Measurements from ENCODE around the gene COL4A1.

Gene COL4A1

DNA sequence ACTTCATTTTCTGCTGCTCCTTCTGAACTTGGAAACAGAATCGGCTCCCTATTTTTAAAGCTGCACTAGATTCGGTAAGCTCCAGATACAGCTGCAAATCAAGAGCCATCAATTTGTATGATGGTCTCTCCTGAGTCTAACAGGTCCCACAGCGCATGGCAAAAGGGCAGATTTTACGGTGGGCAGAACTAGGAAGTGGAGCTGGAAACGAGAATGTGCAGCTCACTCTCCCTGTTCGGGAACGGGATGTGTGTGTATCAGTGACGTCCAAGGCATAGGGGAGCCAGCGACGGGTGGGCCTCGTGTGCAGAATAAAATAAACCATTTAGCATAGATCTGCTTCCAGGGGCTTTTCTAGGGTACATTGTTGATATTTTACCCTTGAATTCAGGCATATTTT lies 74.2 kb downstream of the COL4A1 start:
- no peaks in the 10 kb centered on the region for H3K4me1 Mint-ChIP-seq
- H3K4me3 Mint-ChIP-seq = no peak overlapping the region
- DNase-seq (ENCODE audit: low spot score in 2 of 2) (no peak), ATAC-seq (replicated peaks; ENCODE audit: extremely low read depth, poor library complexity, severe bottlenecking) (no peak)
- no peaks in the 10 kb centered on the region for H3K36me3 Mint-ChIP-seq (ENCODE audit: insufficient read depth)
- H3K27me3 Mint-ChIP-seq = peaks cover 30% of the 10 kb centered on the region
- H3K27ac Mint-ChIP-seq (ENCODE audit: low read depth) = no peak overlapping the region
- H3K9me3 Mint-ChIP-seq = no peaks in the 10 kb centered on the region

DNA sequence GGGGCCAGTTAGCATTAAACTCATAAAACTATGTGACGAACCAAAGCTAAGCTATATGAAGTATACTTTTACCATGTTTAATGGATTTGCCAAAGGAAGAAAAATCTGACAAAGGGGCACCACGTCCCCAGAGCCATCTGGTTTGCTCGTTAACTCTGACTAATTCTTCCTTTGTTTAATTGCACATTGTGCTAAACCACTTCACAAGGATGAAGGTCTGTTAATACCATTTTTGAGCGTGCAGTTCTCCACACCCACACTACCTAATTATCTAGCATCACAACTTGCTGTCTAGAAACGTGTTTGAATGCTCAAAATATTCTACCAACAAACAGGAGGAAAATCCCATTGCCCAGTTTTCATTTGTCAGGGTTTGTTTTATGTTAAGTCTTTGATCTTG lies 74.8 kb downstream of the COL4A1 start:
- Mint-ChIP-seq H3K27me3 (peaks cover 28% of the 10 kb centered on the region), H3K4me1 (no peaks in the 10 kb centered on the region), H3K36me3 (ENCODE audit: insufficient read depth) (no peaks in the 10 kb centered on the region), H3K9me3 (no peaks in the 10 kb centered on the region), H3K27ac (ENCODE audit: low read depth) (no peak overlapping the region), H3K4me3 (no peak overlapping the region)
- no peak for ATAC-seq (replicated peaks; ENCODE audit: extremely low read depth, poor library complexity, severe bottlenecking)
- no peak for DNase-seq (ENCODE audit: low spot score in 2 of 2)

GRCh38 chr13:110231348-110232047 lies 75.5 kb downstream of the COL4A1 start:
- Mint-ChIP-seq H3K9me3 (no peaks in the 10 kb centered on the region), H3K4me1 (no peaks in the 10 kb centered on the region), H3K27ac (ENCODE audit: low read depth) (no peak overlapping the region), H3K27me3 (peaks cover 24% of the 10 kb centered on the region), H3K36me3 (ENCODE audit: insufficient read depth) (no peaks in the 10 kb centered on the region), H3K4me3 (no peak overlapping the region)
- ATAC-seq (replicated peaks; ENCODE audit: extremely low read depth, poor library complexity, severe bottlenecking) (no peak), DNase-seq (ENCODE audit: low spot score in 2 of 2) (no peak)

DNA sequence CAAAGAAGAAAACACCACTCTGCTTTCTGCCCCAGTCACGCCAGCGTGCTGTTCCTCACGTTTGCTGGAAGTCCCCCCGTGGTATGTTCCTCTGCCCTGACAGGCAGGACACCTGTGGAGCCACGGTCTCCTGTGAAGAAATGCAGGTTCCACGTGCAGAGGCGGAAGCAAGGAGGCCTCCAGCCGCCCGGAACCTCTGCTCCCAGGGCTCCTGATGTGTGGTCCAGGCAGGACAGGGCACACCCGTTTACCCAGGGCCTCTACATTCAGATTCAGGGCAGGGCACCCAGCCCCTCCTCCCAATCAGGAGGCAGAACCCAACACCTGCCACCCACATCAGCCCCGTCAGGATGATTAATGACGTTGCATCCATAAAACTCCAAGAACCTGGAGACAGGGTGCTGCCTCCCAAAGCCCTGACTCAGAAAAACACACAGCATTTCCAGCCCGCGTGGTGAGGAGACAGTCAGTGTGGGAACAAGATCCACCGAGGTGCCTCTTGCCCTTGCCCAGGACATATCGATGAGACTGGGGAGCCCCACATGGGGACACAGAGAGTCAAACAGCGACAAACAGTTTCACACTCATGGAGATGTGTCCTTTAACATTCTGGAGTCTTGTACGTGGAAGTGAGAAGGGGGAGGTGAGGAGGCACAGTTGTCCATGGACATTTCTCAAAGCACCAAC lies 76.2 kb downstream of the COL4A1 start:
- ATAC-seq (replicated peaks; ENCODE audit: extremely low read depth, poor library complexity, severe bottlenecking) (no peak), DNase-seq (ENCODE audit: low spot score in 2 of 2) (no peak)
- no peaks in the 10 kb centered on the region for H3K9me3 Mint-ChIP-seq
- H3K4me3 Mint-ChIP-seq = no peak overlapping the region
- no peak overlapping the region for H3K27ac Mint-ChIP-seq (ENCODE audit: low read depth)
- H3K36me3 Mint-ChIP-seq (ENCODE audit: insufficient read depth) = no peaks in the 10 kb centered on the region
- H3K4me1 Mint-ChIP-seq = no peaks in the 10 kb centered on the region
- H3K27me3 Mint-ChIP-seq = peaks cover 18% of the 10 kb centered on the region

DNA sequence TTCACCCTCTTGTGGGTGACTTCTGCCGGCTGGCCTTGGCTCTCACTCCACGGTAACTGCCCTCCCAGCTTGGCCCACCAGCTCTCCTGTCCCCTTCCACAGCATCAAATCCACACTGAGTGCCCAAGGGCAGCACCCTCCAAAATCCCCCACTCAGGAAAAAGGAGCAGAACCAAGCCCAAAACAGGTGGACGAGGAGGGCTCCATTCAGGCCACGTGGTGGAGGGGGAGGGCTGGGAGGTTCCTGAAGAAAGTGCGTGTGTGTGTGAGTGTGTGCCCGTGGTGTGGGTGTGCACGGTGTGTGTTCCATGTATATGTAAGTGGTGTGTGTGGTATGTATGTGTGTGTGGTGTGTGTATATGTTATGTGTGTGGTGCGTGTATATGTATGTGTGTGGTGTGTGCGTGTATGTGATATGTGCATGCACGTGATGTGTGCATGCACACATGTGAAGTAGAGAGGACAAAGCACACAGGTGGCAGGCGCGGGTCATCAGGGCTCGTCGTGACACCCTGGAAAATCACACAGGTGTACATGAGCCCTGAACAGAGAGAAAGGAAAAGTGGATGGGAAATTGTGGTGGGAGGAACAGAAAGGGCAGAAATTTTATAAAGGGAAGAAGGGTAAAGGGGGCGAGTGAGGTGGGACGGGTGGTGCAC lies 76.9 kb downstream of the COL4A1 start:
- H3K4me3 Mint-ChIP-seq = no peak overlapping the region
- H3K36me3 Mint-ChIP-seq (ENCODE audit: insufficient read depth) = no peaks in the 10 kb centered on the region
- DNase-seq (ENCODE audit: low spot score in 2 of 2) (no peak), ATAC-seq (replicated peaks; ENCODE audit: extremely low read depth, poor library complexity, severe bottlenecking) (no peak)
- H3K27me3 Mint-ChIP-seq = peaks cover 18% of the 10 kb centered on the region
- H3K9me3 Mint-ChIP-seq = no peaks in the 10 kb centered on the region
- no peaks in the 10 kb centered on the region for H3K4me1 Mint-ChIP-seq
- no peak overlapping the region for H3K27ac Mint-ChIP-seq (ENCODE audit: low read depth)

DNA sequence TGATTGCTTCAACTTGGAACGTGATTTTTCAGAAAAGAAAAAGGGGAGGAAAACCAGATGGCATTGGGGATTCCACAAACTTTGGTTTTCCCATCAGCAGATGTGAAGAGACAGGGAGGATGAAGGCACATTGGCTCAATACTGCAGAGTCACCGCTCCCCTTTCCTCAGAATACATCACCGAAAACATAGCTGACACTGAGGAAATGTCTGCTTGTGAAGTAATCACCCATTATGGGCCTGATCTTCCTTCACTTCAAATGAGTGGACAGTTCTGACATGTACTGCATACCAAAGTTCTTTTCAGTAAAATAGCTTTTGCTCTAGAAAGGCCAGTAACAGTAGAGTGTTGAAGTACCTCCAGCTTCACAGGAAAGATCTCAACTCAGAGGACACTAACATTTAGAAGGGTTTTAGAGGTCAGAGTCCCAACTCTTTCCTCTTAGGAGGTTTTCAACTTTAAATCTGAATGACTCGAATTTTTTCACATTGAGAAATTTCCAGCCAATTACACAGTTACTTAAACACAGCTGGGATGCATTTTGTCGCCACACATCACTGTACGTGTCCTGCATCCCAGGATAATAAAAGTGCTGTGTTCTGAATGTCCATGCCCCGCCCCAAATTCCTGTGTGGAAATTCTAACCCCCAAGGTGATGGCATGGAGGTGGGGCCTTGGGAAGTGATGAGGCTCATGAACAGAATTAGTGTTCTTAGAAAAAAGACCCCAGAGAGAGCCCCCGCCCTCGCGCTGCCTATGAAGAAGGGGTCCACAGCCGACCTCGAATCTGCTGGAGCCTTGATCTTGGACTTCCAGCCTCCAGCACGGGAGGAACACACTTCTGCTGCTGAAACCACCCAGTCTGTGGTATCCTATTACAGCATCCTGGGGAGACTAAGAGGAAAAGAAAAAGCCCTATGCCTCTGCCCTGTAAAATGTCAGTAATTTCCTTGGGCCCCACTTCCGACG lies 77.7 kb downstream of the COL4A1 start:
- no peak for DNase-seq (ENCODE audit: low spot score in 2 of 2)
- Mint-ChIP-seq H3K4me1 (no peaks in the 10 kb centered on the region), H3K27ac (ENCODE audit: low read depth) (no peak overlapping the region), H3K27me3 (peaks cover 18% of the 10 kb centered on the region), H3K4me3 (no peak overlapping the region), H3K9me3 (no peaks in the 10 kb centered on the region), H3K36me3 (ENCODE audit: insufficient read depth) (no peaks in the 10 kb centered on the region)
- no peak for ATAC-seq (replicated peaks; ENCODE audit: extremely low read depth, poor library complexity, severe bottlenecking)

DNA sequence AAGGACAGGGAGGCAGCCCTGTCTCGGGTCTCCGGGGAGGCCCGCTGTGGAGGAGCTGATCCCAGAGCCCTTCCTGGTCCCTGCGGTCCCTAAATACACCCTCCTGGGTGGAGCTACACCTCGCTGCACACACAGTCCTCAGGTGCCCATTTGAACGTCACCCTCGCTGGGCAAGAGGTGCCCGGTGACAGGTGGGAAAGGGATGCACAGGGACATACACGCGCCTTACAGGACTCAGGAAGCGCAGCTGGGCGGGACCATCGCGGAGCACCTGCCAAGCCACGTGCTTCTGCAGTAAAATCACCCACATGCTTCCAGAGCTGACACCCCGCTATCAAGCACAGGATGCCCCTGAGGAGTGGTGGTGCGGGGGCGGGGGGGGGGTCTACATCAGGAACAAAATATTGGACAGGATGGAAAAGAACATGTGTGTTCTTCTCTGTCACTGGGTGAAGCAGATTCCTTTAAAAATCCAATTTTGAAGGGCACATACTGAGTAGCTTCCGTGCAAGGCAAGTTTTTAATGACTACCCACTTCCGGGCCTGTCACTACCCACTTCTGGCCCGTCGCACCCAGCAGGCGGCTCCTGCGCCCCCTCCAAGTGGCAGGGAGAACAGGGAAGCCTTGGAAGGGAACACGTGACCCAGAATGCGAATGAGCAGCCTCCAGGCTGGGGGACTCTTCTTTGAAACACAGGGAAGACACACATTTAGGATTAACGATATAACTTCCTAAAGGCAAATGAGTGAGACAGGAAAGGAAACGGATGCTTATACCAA lies 78.9 kb downstream of the COL4A1 start:
- Mint-ChIP-seq H3K36me3 (ENCODE audit: insufficient read depth) (no peaks in the 10 kb centered on the region), H3K4me3 (no peak overlapping the region), H3K9me3 (no peaks in the 10 kb centered on the region), H3K27me3 (peaks cover 8% of the 10 kb centered on the region), H3K4me1 (no peaks in the 10 kb centered on the region), H3K27ac (ENCODE audit: low read depth) (no peak overlapping the region)
- ATAC-seq (replicated peaks; ENCODE audit: extremely low read depth, poor library complexity, severe bottlenecking) (no peak), DNase-seq (ENCODE audit: low spot score in 2 of 2) (no peak)

- Mint-ChIP-seq H3K9me3 (no peaks in the 10 kb centered on the region), H3K4me3 (no peak overlapping the region), H3K27ac (ENCODE audit: low read depth) (no peak overlapping the region), H3K36me3 (ENCODE audit: insufficient read depth) (no peaks in the 10 kb centered on the region), H3K27me3 (peaks cover 2% of the 10 kb centered on the region), H3K4me1 (no peaks in the 10 kb centered on the region)
- DNase-seq (ENCODE audit: low spot score in 2 of 2) (no peak), ATAC-seq (replicated peaks; ENCODE audit: extremely low read depth, poor library complexity, severe bottlenecking) (no peak)
Measured at GRCh38 chr13:110227416-110227815, 79.5 kb downstream of the COL4A1 start.

GRCh38 chr13:110225609-110226574 lies 81.1 kb downstream of the COL4A1 start:
- no peak overlapping the region for H3K4me3 Mint-ChIP-seq
- ATAC-seq (replicated peaks; ENCODE audit: extremely low read depth, poor library complexity, severe bottlenecking) = no peak
- peaks cover 2% of the 10 kb centered on the region for H3K36me3 Mint-ChIP-seq (ENCODE audit: insufficient read depth)
- no peaks in the 10 kb centered on the region for H3K4me1 Mint-ChIP-seq
- no peaks in the 10 kb centered on the region for H3K9me3 Mint-ChIP-seq
- no peak overlapping the region for H3K27ac Mint-ChIP-seq (ENCODE audit: low read depth)
- H3K27me3 Mint-ChIP-seq = no peaks in the 10 kb centered on the region
- DNase-seq (ENCODE audit: low spot score in 2 of 2) = no peak

DNA sequence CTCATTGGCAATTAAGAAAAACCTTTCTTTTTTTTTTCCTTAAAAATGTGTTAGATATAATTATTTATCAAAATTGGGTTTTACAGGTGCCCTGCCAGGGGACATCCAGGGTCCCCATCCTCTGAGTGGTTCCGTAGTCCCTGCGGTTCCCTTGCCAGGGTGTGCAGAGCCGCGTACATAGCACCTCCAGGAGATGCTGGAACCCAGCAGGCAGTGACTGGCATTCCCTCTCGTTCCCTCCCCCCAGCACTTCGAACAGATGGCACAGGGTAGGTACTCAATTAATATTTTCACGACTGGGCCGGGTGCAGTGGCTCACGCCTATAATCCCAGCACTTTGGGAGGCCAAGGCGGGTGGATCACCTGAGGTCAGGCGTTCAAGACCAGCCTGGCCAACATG lies 82.0 kb downstream of the COL4A1 start:
- Mint-ChIP-seq H3K27me3 (no peaks in the 10 kb centered on the region), H3K9me3 (no peaks in the 10 kb centered on the region), H3K4me1 (no peaks in the 10 kb centered on the region), H3K27ac (ENCODE audit: low read depth) (no peak overlapping the region), H3K36me3 (ENCODE audit: insufficient read depth) (peaks cover 2% of the 10 kb centered on the region), H3K4me3 (no peak overlapping the region)
- no peak for ATAC-seq (replicated peaks; ENCODE audit: extremely low read depth, poor library complexity, severe bottlenecking)
- DNase-seq (ENCODE audit: low spot score in 2 of 2) = no peak

DNA sequence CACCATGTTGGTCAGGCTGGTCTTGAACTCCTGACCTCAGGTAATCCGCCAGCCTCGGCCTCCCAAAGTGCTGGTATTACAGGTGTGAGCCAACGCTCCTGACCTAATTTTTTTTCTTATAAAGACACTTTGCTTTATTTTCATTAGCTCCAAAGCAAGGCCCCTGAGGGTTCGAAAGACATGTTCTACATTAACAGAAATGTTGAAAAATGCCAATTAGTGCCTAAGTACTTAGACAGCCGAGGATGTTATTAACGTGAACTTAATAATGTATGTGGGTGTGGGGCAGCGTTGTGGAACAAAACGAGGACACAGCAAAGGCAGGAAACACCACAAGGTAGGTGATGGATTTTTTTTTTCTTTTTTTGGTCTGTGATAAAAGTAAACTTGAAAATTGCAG lies 82.4 kb downstream of the COL4A1 start:
- no peak for DNase-seq (ENCODE audit: low spot score in 2 of 2)
- Mint-ChIP-seq H3K36me3 (ENCODE audit: insufficient read depth) (peaks cover 2% of the 10 kb centered on the region), H3K4me1 (no peaks in the 10 kb centered on the region), H3K4me3 (no peak overlapping the region), H3K9me3 (no peaks in the 10 kb centered on the region), H3K27me3 (no peaks in the 10 kb centered on the region), H3K27ac (ENCODE audit: low read depth) (no peak overlapping the region)
- no peak for ATAC-seq (replicated peaks; ENCODE audit: extremely low read depth, poor library complexity, severe bottlenecking)
